ENCODE data around the gene NFE2L1.
"Not testable (repeated sequence)": the region's sequence is repeated elsewhere in the genome, so short reads cannot be mapped to it uniquely, and the experiment has no call there.

NFE2L1 gene

GRCh38 chr17:48023400-48024148 lies 24.6 kb upstream of the NFE2L1 start:
- peak; percentile 76 for DNase-seq

GRCh38 chr17:48024149-48025039 lies 23.8 kb upstream of the NFE2L1 start:
- DNase-seq: no peak

GRCh38 chr17:48025040-48025903 lies 22.9 kb upstream of the NFE2L1 start:
- peak; percentile 95 to 97 for DNase-seq

GRCh38 chr17:48025904-48026501 lies 22.2 kb upstream of the NFE2L1 start:
- no peak for DNase-seq

GRCh38 chr17:48026502-48027321 lies 21.4 kb upstream of the NFE2L1 start:
- peak; percentile 63 to 82 for DNase-seq

GRCh38 chr17:48027322-48027981 lies 20.7 kb upstream of the NFE2L1 start:
- no peak for DNase-seq

GRCh38 chr17:48028736-48029135 lies 19.4 kb upstream of the NFE2L1 start:
- no peak for DNase-seq

GRCh38 chr17:48030531-48030930 lies 17.6 kb upstream of the NFE2L1 start:
- DNase-seq: no peak

- no peak for DNase-seq
Observed at GRCh38 chr17:48031966-48032365, 16.2 kb upstream of the NFE2L1 start.

GRCh38 chr17:48034734-48035133 lies 13.4 kb upstream of the NFE2L1 start:
- not testable (repeated sequence) for DNase-seq

- DNase-seq: no peak
Observed at GRCh38 chr17:48036693-48037035, 11.5 kb upstream of the NFE2L1 start.

- no peak for DNase-seq
Observed at GRCh38 chr17:48037036-48037837, 10.9 kb upstream of the NFE2L1 start, which contains the start of gene COPZ2. TSS of gene COPZ2 (minus strand) at chr17:48037797. CDS start at chr17:48037777, 20 bp downstream.

- DNase-seq: no peak
Observed at GRCh38 chr17:48037838-48038323, 10.3 kb upstream of the NFE2L1 start.

GRCh38 chr17:48038687-48039086 lies 9.5 kb upstream of the NFE2L1 start:
- no peak for DNase-seq

GRCh38 chr17:48043176-48043575 lies 5.0 kb upstream of the NFE2L1 start:
- no peak for DNase-seq

GRCh38 chr17:48044851-48045250 lies 3.3 kb upstream of the NFE2L1 start:
- no peak for DNase-seq

- no peak for DNase-seq
Observed at GRCh38 chr17:48045316-48046001, 2.7 kb upstream of the NFE2L1 start.

GRCh38 chr17:48046296-48046695 lies 1.9 kb upstream of the NFE2L1 start:
- DNase-seq: no peak

GRCh38 chr17:48047113-48047740 lies 932 bp upstream of the NFE2L1 start:
- no peak for DNase-seq

Measured in hippocampal formation (tissue), 2 donors.